Activated T-helper 1 cell treated with anti-CD3 and anti-CD28 coated beads, Interleukin-12 subunit alpha, Interleukin-12 subunit beta, Interleukin-2, Interleukin-4 antibody, amounts not matched to agents 30 ng/mL and 10 ng/mL and 1 ng/mL, durations not matched to agents 14 hours and 24 hours and 36 hours (primary cell): ENCODE measurements around the gene MBP. TPM values are rescaled to one million over a fixed set of nuclear protein-coding genes. Genes with fewer than 3 reads are reported as not detected.

Source experiments
- DNase-seq: peaks from one replicate; pipeline ENCODE4 v3.0.0; 2021; ENCODE audit warnings: low spot score
- H3K27ac Mint-ChIP-seq: one replicate; pipeline ENCODE4 v1.8.0; 2021; ENCODE audit warnings: mild to moderate bottlenecking, mixed read lengths
- H3K27me3 Mint-ChIP-seq: one replicate; pipeline ENCODE4 v1.8.0; 2022; ENCODE audit warnings: mild to moderate bottlenecking, moderate library complexity, mixed read lengths; ENCODE audit not compliant: insufficient read depth
- H3K36me3 Mint-ChIP-seq: one replicate; pipeline ENCODE4 v1.8.0; 2021; ENCODE audit warnings: low read depth, mixed read lengths
- H3K4me1 Mint-ChIP-seq: one replicate; pipeline ENCODE4 v1.8.0; 2021; ENCODE audit warnings: low read depth, mixed read lengths
- H3K4me3 Mint-ChIP-seq: one replicate; pipeline ENCODE4 v1.8.0; 2021; ENCODE audit warnings: mild to moderate bottlenecking, moderate library complexity, mixed read lengths
- H3K9me3 Mint-ChIP-seq: one replicate; pipeline ENCODE4 v1.8.0; 2021; ENCODE audit warnings: mixed read lengths
- intact Hi-C: fragments of 100-400 bp; cut with micrococcal nuclease; formaldehyde crosslinking; loops from one replicate; pipeline ENCODE4 v1.15.1; 2024
- total RNA-seq: library from RNA; stranded (reverse); gene quantifications from 2 replicates; pipeline ENCODE4 v1.2.3, GENCODE V29; 2022

MBP gene
- total RNA-seq, 1 donor from 2014 or later, result 63.6 TPM

- Mint-ChIP-seq H3K27ac (no peak overlapping the region), H3K9me3 (peaks cover 39% of the 10 kb centered on the region), H3K4me1 (peaks cover 25% of the 10 kb centered on the region), H3K4me3 (no peak overlapping the region), H3K36me3 (peaks cover 19% of the 10 kb centered on the region), H3K27me3 (no peaks in the 10 kb centered on the region)
- DNase-seq, result no peak
- intact Hi-C loops, result no loop called here
These were observed 13.9 kb upstream of the MBP start for GRCh38 chr18:77146249-77147080.

- Mint-ChIP-seq H3K4me1 (peaks cover 27% of the 10 kb centered on the region), H3K27ac (no peak overlapping the region), H3K4me3 (no peak overlapping the region), H3K9me3 (peaks cover 39% of the 10 kb centered on the region), H3K27me3 (no peaks in the 10 kb centered on the region), H3K36me3 (peaks cover 19% of the 10 kb centered on the region)
- no peak for DNase-seq
- intact Hi-C loops, result no loop called here
These were observed 12.8 kb upstream of the MBP start for GRCh38 chr18:77145364-77145901.

- Mint-ChIP-seq H3K4me1 (peaks cover 36% of the 10 kb centered on the region), H3K27ac (peak overlapping the region; percentile 57)
- intact Hi-C loops, result no loop called here
These were observed 12.0 kb upstream of the MBP start for GRCh38 chr18:77144451-77145118.

GRCh38 chr18:77144046-77144445, 11.5 kb upstream of the MBP start:
- intact Hi-C loops, result no loop called here

More at GRCh38 chr18:77144451-77145118, 12.0 kb upstream of the MBP start:
- DNase-seq, result no peak
- Mint-ChIP-seq H3K27me3 (no peaks in the 10 kb centered on the region), H3K4me3 (no peak overlapping the region), H3K36me3 (peaks cover 19% of the 10 kb centered on the region), H3K9me3 (peaks cover 39% of the 10 kb centered on the region)

GRCh38 chr18:77143196-77143595, 10.6 kb upstream of the MBP start:
- H3K4me3 Mint-ChIP-seq, result no peak overlapping the region
- no peak for DNase-seq
- H3K27ac Mint-ChIP-seq, result no peak overlapping the region
- intact Hi-C loops, result no loop called here
- H3K27me3 Mint-ChIP-seq, result no peaks in the 10 kb centered on the region
- peaks cover 39% of the 10 kb centered on the region for H3K9me3 Mint-ChIP-seq
- peaks cover 19% of the 10 kb centered on the region for H3K36me3 Mint-ChIP-seq
- H3K4me1 Mint-ChIP-seq, result peaks cover 37% of the 10 kb centered on the region

More at GRCh38 chr18:77144046-77144445, 11.5 kb upstream of the MBP start:
- Mint-ChIP-seq H3K27ac (peak overlapping the region; percentile 57), H3K36me3 (peaks cover 19% of the 10 kb centered on the region), H3K4me1 (peaks cover 37% of the 10 kb centered on the region), H3K9me3 (peaks cover 39% of the 10 kb centered on the region), H3K4me3 (no peak overlapping the region), H3K27me3 (no peaks in the 10 kb centered on the region)
- DNase-seq, result no peak

- DNase-seq, result no peak
- H3K9me3 Mint-ChIP-seq, result peaks cover 35% of the 10 kb centered on the region
- intact Hi-C loops, result loop anchor here (2.0 kb wide), 1 partner anchor 29 kb away; no protein-coding TSS in a partner anchor
- no peak overlapping the region for H3K27ac Mint-ChIP-seq
- H3K27me3 Mint-ChIP-seq, result no peaks in the 10 kb centered on the region
- peak overlapping the region; percentile 12 for H3K4me3 Mint-ChIP-seq
- peaks cover 28% of the 10 kb centered on the region for H3K4me1 Mint-ChIP-seq
- peaks cover 19% of the 10 kb centered on the region for H3K36me3 Mint-ChIP-seq
These were observed 9.0 kb upstream of the MBP start for GRCh38 chr18:77141401-77142118.

GRCh38 chr18:77140439-77141109, 8.0 kb upstream of the MBP start:
- intact Hi-C loops, result loop anchor here (2.0 kb wide), 1 partner anchor 30 kb away; no protein-coding TSS in a partner anchor
- H3K36me3 Mint-ChIP-seq, result peaks cover 21% of the 10 kb centered on the region
- H3K27me3 Mint-ChIP-seq, result no peaks in the 10 kb centered on the region
- peaks cover 23% of the 10 kb centered on the region for H3K4me1 Mint-ChIP-seq
- peak; percentile 45 for DNase-seq
- H3K27ac Mint-ChIP-seq, result peak overlapping the region; percentile 32
- H3K9me3 Mint-ChIP-seq, result peaks cover 35% of the 10 kb centered on the region
- H3K4me3 Mint-ChIP-seq, result peak overlapping the region; percentile 23

GRCh38 chr18:77140030-77140429, 7.4 kb upstream of the MBP start:
- Mint-ChIP-seq H3K27me3 (no peaks in the 10 kb centered on the region), H3K4me1 (peaks cover 23% of the 10 kb centered on the region), H3K27ac (peak overlapping the region; percentile 2), H3K4me3 (no peak overlapping the region), H3K36me3 (peaks cover 22% of the 10 kb centered on the region), H3K9me3 (peaks cover 33% of the 10 kb centered on the region)
- no peak for DNase-seq
- intact Hi-C loops, result loop anchor here (2.0 kb wide), 1 partner anchor 31 kb away; no protein-coding TSS in a partner anchor

GRCh38 chr18:77139619-77140018, 7.0 kb upstream of the MBP start:
- Mint-ChIP-seq H3K36me3 (peaks cover 19% of the 10 kb centered on the region), H3K9me3 (peaks cover 29% of the 10 kb centered on the region), H3K27ac (no peak overlapping the region), H3K4me1 (peaks cover 26% of the 10 kb centered on the region), H3K27me3 (no peaks in the 10 kb centered on the region), H3K4me3 (no peak overlapping the region)
- no peak for DNase-seq
- intact Hi-C loops, result loop anchor here (2.0 kb wide), 1 partner anchor 31 kb away; no protein-coding TSS in a partner anchor

- Mint-ChIP-seq H3K36me3 (peaks cover 16% of the 10 kb centered on the region), H3K9me3 (peaks cover 16% of the 10 kb centered on the region), H3K4me1 (peaks cover 40% of the 10 kb centered on the region), H3K27me3 (no peaks in the 10 kb centered on the region), H3K4me3 (no peak overlapping the region), H3K27ac (no peak overlapping the region)
- intact Hi-C loops, result no loop called here
- DNase-seq, result no peak
These were observed 5.7 kb upstream of the MBP start for GRCh38 chr18:77138270-77138669.

GRCh38 chr18:77137851-77138250, 5.3 kb upstream of the MBP start:
- peaks cover 41% of the 10 kb centered on the region for H3K4me1 Mint-ChIP-seq
- intact Hi-C loops, result no loop called here

More at GRCh38 chr18:77137851-77138250, 5.3 kb upstream of the MBP start:
- DNase-seq, result no peak
- H3K27me3 Mint-ChIP-seq, result no peaks in the 10 kb centered on the region
- no peak overlapping the region for H3K4me3 Mint-ChIP-seq
- H3K9me3 Mint-ChIP-seq, result peaks cover 12% of the 10 kb centered on the region
- H3K27ac Mint-ChIP-seq, result no peak overlapping the region
- H3K36me3 Mint-ChIP-seq, result peaks cover 16% of the 10 kb centered on the region
